H1 (cell line): ENCODE data around the gene FCER2. TPM values are rescaled to one million over a fixed set of nuclear protein-coding genes. Genes with fewer than 3 reads are reported as not detected.

ENCODE experiments used
- CBX8 ChIP-seq: fragments of 300-800, 300-1000 bp; sonication (generic); IDR thresholded peaks from 2 replicates; pipeline ENCODE4 v1.7.1; 2016; ENCODE audit warnings: low read depth, low read length, borderline replicate concordance
- CREB1 ChIP-seq: IDR thresholded peaks from 2 replicates; pipeline ENCODE4 v1.6.1; 2012; ENCODE audit warnings: inconsistent platforms
- MAFK ChIP-seq: IDR thresholded peaks from 2 replicates; pipeline ENCODE4 v1.6.1; 2012; ENCODE audit warnings: low read depth, mild to moderate bottlenecking, improper control_type of control experiment, low read length
- POLR2A ChIP-seq, 2 experiments: IDR thresholded peaks; 1 replicate in 1 of 2; 2 replicates in 1 of 2; pipeline ENCODE4 v1.6.1; 2011; ENCODE audit warnings: low read depth in 2 of 2, low read length in 2 of 2, mild to moderate bottlenecking in 2 of 2; ENCODE audit errors: control extremely low read depth in 1 of 2
- POU5F1 ChIP-seq: IDR thresholded peaks from 2 replicates; pipeline ENCODE4 v1.6.1; 2011; ENCODE audit warnings: low read depth, mild to moderate bottlenecking, low read length, moderate library complexity
- RNF2 ChIP-seq: fragments of 200-900, 300-1000 bp; sonication (generic); IDR thresholded peaks from 2 replicates; pipeline ENCODE4 v1.7.1; 2016; ENCODE audit warnings: borderline replicate concordance, low read depth, mild to moderate bottlenecking, antibody characterized with exemption, low read length; ENCODE audit not compliant: poor library complexity, severe bottlenecking; ENCODE audit errors: missing control alignments
- RXRA ChIP-seq: IDR thresholded peaks from 2 replicates; pipeline ENCODE4 v1.6.1; 2011; ENCODE audit warnings: low read depth, mild to moderate bottlenecking, low read length, moderate library complexity; ENCODE audit not compliant: insufficient read depth
- TAF7 ChIP-seq: optimal IDR thresholded peaks from 2 replicates; pipeline ENCODE3; 2011; ENCODE audit warnings: low read depth, mild to moderate bottlenecking, inconsistent platforms, low read length, moderate library complexity, borderline replicate concordance
- TBP ChIP-seq: IDR thresholded peaks from 2 replicates; pipeline ENCODE4 v1.6.1; 2011; ENCODE audit warnings: low read depth, low read length, improper control_type of control experiment
- TEAD4 ChIP-seq: IDR thresholded peaks from 2 replicates; pipeline ENCODE4 v1.6.1; 2012; ENCODE audit warnings: low read depth, low read length, inconsistent platforms, mixed read lengths
- polyA plus RNA-seq, 7 experiments: library from polyadenylated mRNA; depleted of rRNA in 3 of 7; stranded (reverse) in 5 of 7; unstranded in 2 of 7; fragments of >200 nt in 5 of 7; fragments of 200-250 nt in 2 of 7; gene quantifications; 1 replicate in 5 of 7; 2 replicates in 1 of 7; 4 replicates in 1 of 7; pipeline versions ENCODE4 v1.2.1 to v1.2.3, GENCODE V29; 2011 to 2013; ENCODE audit warnings: missing spikeins in 2 of 7, mixed read lengths in 2 of 7
- total RNA-seq: library from RNA; stranded (reverse); fragmentation: NEBNext Ultra II Directional; extraction: Animal tissue kit (Norgen Biotek cat#: 25700); gene quantifications from 2 replicates; pipeline ENCODE4 v1.2.1, GENCODE V29; 2021
- TF ChIP-seq, protein P1 (sequence below): fragments of 300-600 bp; sonication (generic); IDR thresholded peaks from 2 replicates; pipeline ENCODE4 v1.7.1; 2012; ENCODE audit warnings: low read length, moderate library complexity, mild to moderate bottlenecking, inconsistent platforms; ENCODE audit not compliant: insufficient replicate concordance

The FCER2 gene
- total and polyA plus RNA-seq, 2 of the 8 experiments (the other 6 are each of a cell fraction or from before 2014, with no cell fraction given), result 0.67 TPM; not detected in 1

DNA sequence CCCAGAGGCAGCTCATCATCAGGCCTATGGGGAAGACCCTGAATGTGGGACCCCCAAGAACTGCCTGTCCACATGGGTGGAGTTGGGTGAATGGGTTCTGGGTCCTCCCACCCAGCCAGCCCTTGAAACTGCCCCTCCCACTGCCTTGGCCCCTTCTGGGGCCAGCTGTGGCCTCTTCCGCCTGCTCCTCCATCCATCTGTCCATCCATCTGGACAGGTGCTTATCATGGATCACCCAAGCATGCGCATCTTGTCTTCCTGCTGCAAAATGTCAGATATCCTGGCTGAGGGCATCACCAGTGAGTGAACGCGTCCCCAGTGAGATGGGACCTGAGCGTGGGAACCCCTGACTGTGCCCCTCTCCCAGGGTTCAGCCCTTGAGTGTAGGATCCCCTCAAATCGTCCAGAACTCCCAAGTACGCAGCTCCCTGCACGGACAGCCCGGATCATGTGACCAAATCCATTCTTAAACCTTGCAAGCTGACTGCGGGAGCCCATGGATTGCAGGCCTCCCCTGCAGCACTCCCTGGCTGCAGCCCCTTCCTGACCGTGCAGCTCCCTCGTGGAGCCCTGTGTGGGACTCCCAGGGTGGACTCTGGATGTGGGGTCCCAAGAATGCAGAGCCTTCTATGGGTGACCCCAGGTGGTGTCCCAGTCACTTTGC is 63.0 kb downstream of the FCER2 start (continued):
- TF ChIP-seq, protein P1, sequence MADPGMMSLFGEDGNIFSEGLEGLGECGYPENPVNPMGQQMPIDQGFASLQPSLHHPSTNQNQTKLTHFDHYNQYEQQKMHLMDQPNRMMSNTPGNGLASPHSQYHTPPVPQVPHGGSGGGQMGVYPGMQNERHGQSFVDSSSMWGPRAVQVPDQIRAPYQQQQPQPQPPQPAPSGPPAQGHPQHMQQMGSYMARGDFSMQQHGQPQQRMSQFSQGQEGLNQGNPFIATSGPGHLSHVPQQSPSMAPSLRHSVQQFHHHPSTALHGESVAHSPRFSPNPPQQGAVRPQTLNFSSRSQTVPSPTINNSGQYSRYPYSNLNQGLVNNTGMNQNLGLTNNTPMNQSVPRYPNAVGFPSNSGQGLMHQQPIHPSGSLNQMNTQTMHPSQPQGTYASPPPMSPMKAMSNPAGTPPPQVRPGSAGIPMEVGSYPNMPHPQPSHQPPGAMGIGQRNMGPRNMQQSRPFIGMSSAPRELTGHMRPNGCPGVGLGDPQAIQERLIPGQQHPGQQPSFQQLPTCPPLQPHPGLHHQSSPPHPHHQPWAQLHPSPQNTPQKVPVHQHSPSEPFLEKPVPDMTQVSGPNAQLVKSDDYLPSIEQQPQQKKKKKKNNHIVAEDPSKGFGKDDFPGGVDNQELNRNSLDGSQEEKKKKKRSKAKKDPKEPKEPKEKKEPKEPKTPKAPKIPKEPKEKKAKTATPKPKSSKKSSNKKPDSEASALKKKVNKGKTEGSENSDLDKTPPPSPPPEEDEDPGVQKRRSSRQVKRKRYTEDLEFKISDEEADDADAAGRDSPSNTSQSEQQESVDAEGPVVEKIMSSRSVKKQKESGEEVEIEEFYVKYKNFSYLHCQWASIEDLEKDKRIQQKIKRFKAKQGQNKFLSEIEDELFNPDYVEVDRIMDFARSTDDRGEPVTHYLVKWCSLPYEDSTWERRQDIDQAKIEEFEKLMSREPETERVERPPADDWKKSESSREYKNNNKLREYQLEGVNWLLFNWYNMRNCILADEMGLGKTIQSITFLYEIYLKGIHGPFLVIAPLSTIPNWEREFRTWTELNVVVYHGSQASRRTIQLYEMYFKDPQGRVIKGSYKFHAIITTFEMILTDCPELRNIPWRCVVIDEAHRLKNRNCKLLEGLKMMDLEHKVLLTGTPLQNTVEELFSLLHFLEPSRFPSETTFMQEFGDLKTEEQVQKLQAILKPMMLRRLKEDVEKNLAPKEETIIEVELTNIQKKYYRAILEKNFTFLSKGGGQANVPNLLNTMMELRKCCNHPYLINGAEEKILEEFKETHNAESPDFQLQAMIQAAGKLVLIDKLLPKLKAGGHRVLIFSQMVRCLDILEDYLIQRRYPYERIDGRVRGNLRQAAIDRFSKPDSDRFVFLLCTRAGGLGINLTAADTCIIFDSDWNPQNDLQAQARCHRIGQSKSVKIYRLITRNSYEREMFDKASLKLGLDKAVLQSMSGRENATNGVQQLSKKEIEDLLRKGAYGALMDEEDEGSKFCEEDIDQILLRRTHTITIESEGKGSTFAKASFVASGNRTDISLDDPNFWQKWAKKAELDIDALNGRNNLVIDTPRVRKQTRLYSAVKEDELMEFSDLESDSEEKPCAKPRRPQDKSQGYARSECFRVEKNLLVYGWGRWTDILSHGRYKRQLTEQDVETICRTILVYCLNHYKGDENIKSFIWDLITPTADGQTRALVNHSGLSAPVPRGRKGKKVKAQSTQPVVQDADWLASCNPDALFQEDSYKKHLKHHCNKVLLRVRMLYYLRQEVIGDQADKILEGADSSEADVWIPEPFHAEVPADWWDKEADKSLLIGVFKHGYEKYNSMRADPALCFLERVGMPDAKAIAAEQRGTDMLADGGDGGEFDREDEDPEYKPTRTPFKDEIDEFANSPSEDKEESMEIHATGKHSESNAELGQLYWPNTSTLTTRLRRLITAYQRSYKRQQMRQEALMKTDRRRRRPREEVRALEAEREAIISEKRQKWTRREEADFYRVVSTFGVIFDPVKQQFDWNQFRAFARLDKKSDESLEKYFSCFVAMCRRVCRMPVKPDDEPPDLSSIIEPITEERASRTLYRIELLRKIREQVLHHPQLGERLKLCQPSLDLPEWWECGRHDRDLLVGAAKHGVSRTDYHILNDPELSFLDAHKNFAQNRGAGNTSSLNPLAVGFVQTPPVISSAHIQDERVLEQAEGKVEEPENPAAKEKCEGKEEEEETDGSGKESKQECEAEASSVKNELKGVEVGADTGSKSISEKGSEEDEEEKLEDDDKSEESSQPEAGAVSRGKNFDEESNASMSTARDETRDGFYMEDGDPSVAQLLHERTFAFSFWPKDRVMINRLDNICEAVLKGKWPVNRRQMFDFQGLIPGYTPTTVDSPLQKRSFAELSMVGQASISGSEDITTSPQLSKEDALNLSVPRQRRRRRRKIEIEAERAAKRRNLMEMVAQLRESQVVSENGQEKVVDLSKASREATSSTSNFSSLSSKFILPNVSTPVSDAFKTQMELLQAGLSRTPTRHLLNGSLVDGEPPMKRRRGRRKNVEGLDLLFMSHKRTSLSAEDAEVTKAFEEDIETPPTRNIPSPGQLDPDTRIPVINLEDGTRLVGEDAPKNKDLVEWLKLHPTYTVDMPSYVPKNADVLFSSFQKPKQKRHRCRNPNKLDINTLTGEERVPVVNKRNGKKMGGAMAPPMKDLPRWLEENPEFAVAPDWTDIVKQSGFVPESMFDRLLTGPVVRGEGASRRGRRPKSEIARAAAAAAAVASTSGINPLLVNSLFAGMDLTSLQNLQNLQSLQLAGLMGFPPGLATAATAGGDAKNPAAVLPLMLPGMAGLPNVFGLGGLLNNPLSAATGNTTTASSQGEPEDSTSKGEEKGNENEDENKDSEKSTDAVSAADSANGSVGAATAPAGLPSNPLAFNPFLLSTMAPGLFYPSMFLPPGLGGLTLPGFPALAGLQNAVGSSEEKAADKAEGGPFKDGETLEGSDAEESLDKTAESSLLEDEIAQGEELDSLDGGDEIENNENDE, result no peak
- TF ChIP-seq MAFK, result no peak
- no peak for TF ChIP-seq TEAD4
- no peak for TF ChIP-seq RXRA
- no peak for TF ChIP-seq CREB1
- no peak for TF ChIP-seq POLR2A (IDR thresholded peaks at IDR 0.05; ENCODE audit: control extremely low read depth in 1 of 2, low read depth in 2 of 2, low read length in 2 of 2)
- no peak for TF ChIP-seq POU5F1
- no peak for TF ChIP-seq TAF7
- no peak for TF ChIP-seq TBP
- TF ChIP-seq RNF2, result no peak
- TF ChIP-seq CBX8, result no peak
